Activated T-helper 9 cell treated with anti-CD3 and anti-CD28 coated beads, Interleukin-2, amount 50 U/mL, for 16 hours (primary cell): Measurements from ENCODE around the gene MMP3.
"Not testable (repeated sequence)": the region's sequence is repeated elsewhere in the genome, so short reads cannot be mapped to it uniquely, and the experiment has no call there.

ENCODE experiments used
- DNase-seq: peaks from one replicate; pipeline ENCODE4 v3.0.0-alpha.2; 2020; ENCODE audit warnings: low read depth

Gene MMP3

GRCh38 chr11:102843489-102843888 is at the start of gene MMP3:
Gene MMP3 (minus strand): TSS chr11:102843609. CDS start chr11:102843546, 63 bp downstream.
- no peak for DNase-seq

GRCh38 chr11:102891736-102892135 is 48.3 kb upstream of the MMP3 start:
- DNase-seq = no peak

GRCh38 chr11:102886999-102887398 is 43.6 kb upstream of the MMP3 start:
- DNase-seq = no peak

- no peak for DNase-seq
These were observed 39.7 kb upstream of the MMP3 start for GRCh38 chr11:102883141-102883540.

GRCh38 chr11:102882389-102883024 is 39.1 kb upstream of the MMP3 start:
- DNase-seq = no peak

- DNase-seq = no peak
These were observed 36.4 kb upstream of the MMP3 start for GRCh38 chr11:102879801-102880200.

- DNase-seq = no peak
These were observed 35.2 kb upstream of the MMP3 start for GRCh38 chr11:102878595-102878994.

GRCh38 chr11:102874852-102875251 is 31.4 kb upstream of the MMP3 start, which contains the start of gene MMP12:
Gene MMP12 (minus strand): TSS chr11:102874982. CDS start chr11:102874937, 45 bp downstream.
- no peak for DNase-seq

GRCh38 chr11:102869354-102869964 is 26.1 kb upstream of the MMP3 start:
- not testable (repeated sequence) for DNase-seq

GRCh38 chr11:102868339-102868738 is 24.9 kb upstream of the MMP3 start:
- DNase-seq = no peak

- no peak for DNase-seq
These were observed 21.3 kb upstream of the MMP3 start for GRCh38 chr11:102864724-102865123.

GRCh38 chr11:102853956-102854355 is 10.5 kb upstream of the MMP3 start:
- DNase-seq = no peak

- no peak for DNase-seq
These were observed 9.6 kb upstream of the MMP3 start for GRCh38 chr11:102853055-102853454.

GRCh38 chr11:102850973-102851745 is 7.8 kb upstream of the MMP3 start:
- no peak for DNase-seq

- DNase-seq = no peak
These were observed 5.9 kb upstream of the MMP3 start for GRCh38 chr11:102849311-102849710.

- no peak for DNase-seq
These were observed 2.9 kb upstream of the MMP3 start for GRCh38 chr11:102846292-102846691.

GRCh38 chr11:102842930-102843329 is 479 bp downstream of the MMP3 start:
- no peak for DNase-seq

GRCh38 chr11:102840018-102840417 is 3.4 kb downstream of the MMP3 start:
- no peak for DNase-seq

GRCh38 chr11:102837646-102838045 is 5.8 kb downstream of the MMP3 start:
- no peak for DNase-seq

GRCh38 chr11:102837156-102837555 is 6.3 kb downstream of the MMP3 start:
- DNase-seq = no peak

- DNase-seq = no peak
These were observed 7.0 kb downstream of the MMP3 start for GRCh38 chr11:102836290-102836875.

GRCh38 chr11:102833731-102834130 is 9.7 kb downstream of the MMP3 start:
- DNase-seq = no peak

- no peak for DNase-seq
These were observed 10.8 kb downstream of the MMP3 start for GRCh38 chr11:102832612-102833011.
